WTC11 (cell line): ENCODE measurements around the gene OR1L6. TPM values are rescaled to one million over a fixed set of nuclear protein-coding genes. Genes with fewer than 3 reads are reported as not detected.

ENCODE experiments used
- ATAC-seq: fragments of 200-7000 bp; cut with Tn5 transposase; 2 replicates; pipeline ENCODE4 v1.10.0; 2021; ENCODE audit warnings: mild to moderate bottlenecking, moderate library complexity
- CTCF ChIA-PET: fragments of 300-600 bp; sonication (Branson Sonifier 250); formaldehyde crosslinking; loops from one replicate; lab custom pipeline; 2021; ENCODE audit warnings: antibody characterized with exemption; lab: Charles Lee
- POLR2A ChIA-PET: fragments of 350-600 bp; sonication (Branson Sonifier 250); formaldehyde crosslinking; loops from one replicate; lab custom pipeline; 2021; ENCODE audit warnings: antibody characterized with exemption; lab: Charles Lee
- DNase-seq: peaks from one replicate; pipeline ENCODE4 v3.0.0; 2021; ENCODE audit warnings: low spot score
- H3K27ac Mint-ChIP-seq: 2 replicates; pipeline ENCODE4 v1.8.0; 2021; ENCODE audit warnings: mixed read lengths
- H3K27me3 Mint-ChIP-seq: 2 replicates; pipeline ENCODE4 v1.8.0; 2021; ENCODE audit warnings: low read depth, mild to moderate bottlenecking, moderate library complexity, mixed read lengths
- H3K36me3 Mint-ChIP-seq: 2 replicates; pipeline ENCODE4 v1.8.0; 2021; ENCODE audit warnings: mixed read lengths
- H3K4me1 Mint-ChIP-seq: 2 replicates; pipeline ENCODE4 v1.8.0; 2022; ENCODE audit warnings: mixed read lengths
- H3K4me3 Mint-ChIP-seq: 2 replicates; pipeline ENCODE4 v1.8.0; 2021; ENCODE audit warnings: mild to moderate bottlenecking, moderate library complexity, mixed read lengths
- H3K9me3 Mint-ChIP-seq: 2 replicates; pipeline ENCODE4 v1.8.0; 2021; ENCODE audit warnings: mixed read lengths
- AFF4 ChIP-seq: sonication (generic); formaldehyde crosslinking; IDR thresholded peaks from 2 replicates; pipeline ENCODE4 v1.8.1; 2023; ENCODE audit warnings: mild to moderate bottlenecking, missing genetic modification reagents, borderline replicate concordance
- CBFB ChIP-seq: sonication (generic); formaldehyde crosslinking; IDR thresholded peaks from 2 replicates; pipeline ENCODE4 v1.8.1; 2022; ENCODE audit warnings: mild to moderate bottlenecking, low read depth, missing genetic modification reagents
- CREB1 ChIP-seq: sonication (generic); formaldehyde crosslinking; IDR thresholded peaks from 2 replicates; pipeline ENCODE4 v1.8.0; 2023; ENCODE audit warnings: mild to moderate bottlenecking, missing genetic modification reagents
- ELF4 ChIP-seq: sonication (generic); formaldehyde crosslinking; IDR thresholded peaks from 2 replicates; pipeline ENCODE4 v1.8.1; 2022; ENCODE audit warnings: low read depth, mild to moderate bottlenecking, moderate library complexity, missing genetic modification reagents
- FOXK1 ChIP-seq: sonication (generic); formaldehyde crosslinking; IDR thresholded peaks from 2 replicates; pipeline ENCODE4 v1.8.0; 2022; ENCODE audit warnings: mild to moderate bottlenecking, moderate library complexity, missing genetic modification reagents
- GABPB1 ChIP-seq: sonication (generic); formaldehyde crosslinking; IDR thresholded peaks from 2 replicates; pipeline ENCODE4 v1.8.1; 2023; ENCODE audit warnings: mild to moderate bottlenecking, missing genetic modification reagents
- MYBL2 ChIP-seq: sonication (generic); formaldehyde crosslinking; IDR thresholded peaks from 2 replicates; pipeline ENCODE4 v1.8.1; 2023; ENCODE audit warnings: mild to moderate bottlenecking, moderate library complexity, missing genetic modification reagents
- NR2C2 ChIP-seq: sonication (generic); formaldehyde crosslinking; IDR thresholded peaks from 2 replicates; pipeline ENCODE4 v1.8.0; 2022; ENCODE audit warnings: mild to moderate bottlenecking, missing genetic modification reagents
- NR3C1 ChIP-seq: sonication (generic); formaldehyde crosslinking; conservative IDR thresholded peaks from 2 replicates; pipeline ENCODE4 v1.8.1; 2023; ENCODE audit warnings: low read depth, mild to moderate bottlenecking, missing genetic modification reagents
- OVOL2 ChIP-seq: fragments of 250-450 bp; sonication (Bioruptor Pico); IDR thresholded peaks from 2 replicates; pipeline ENCODE4 v1.9.0; 2021; ENCODE audit warnings: mild to moderate bottlenecking, borderline replicate concordance
- RELA ChIP-seq: sonication (generic); formaldehyde crosslinking; IDR thresholded peaks from 2 replicates; pipeline ENCODE4 v1.8.1; 2022; ENCODE audit warnings: missing genetic modification reagents, mild to moderate bottlenecking, borderline replicate concordance
- SMAD4 ChIP-seq: sonication (generic); formaldehyde crosslinking; IDR thresholded peaks from 2 replicates; pipeline ENCODE4 v1.8.0; 2022; ENCODE audit warnings: mild to moderate bottlenecking, missing genetic modification reagents
- ZBTB43 ChIP-seq: sonication (generic); formaldehyde crosslinking; IDR thresholded peaks from 2 replicates; pipeline ENCODE4 v1.8.1; 2023; ENCODE audit warnings: mild to moderate bottlenecking, missing genetic modification reagents
- ZNF138 ChIP-seq: sonication (generic); formaldehyde crosslinking; conservative IDR thresholded peaks from 2 replicates; pipeline ENCODE4 v1.8.1; 2022; ENCODE audit warnings: mild to moderate bottlenecking, moderate library complexity, missing genetic modification reagents
- ZNF232 ChIP-seq: sonication (generic); formaldehyde crosslinking; IDR thresholded peaks from 2 replicates; pipeline ENCODE4 v1.8.0; 2022; ENCODE audit warnings: mild to moderate bottlenecking, missing genetic modification reagents
- ZNF281 ChIP-seq: sonication (generic); formaldehyde crosslinking; IDR thresholded peaks from 2 replicates; pipeline ENCODE4 v1.8.0; 2023; ENCODE audit warnings: mild to moderate bottlenecking, missing genetic modification reagents
- ZNF317 ChIP-seq: sonication (generic); formaldehyde crosslinking; IDR thresholded peaks from 2 replicates; pipeline ENCODE4 v1.8.1; 2023; ENCODE audit warnings: low read depth, mild to moderate bottlenecking, moderate library complexity, missing genetic modification reagents, borderline replicate concordance
- ZNF671 ChIP-seq: fragments of 250-450 bp; sonication (Bioruptor Pico); IDR thresholded peaks from 2 replicates; pipeline ENCODE4 v1.8.0; 2021; ENCODE audit warnings: mild to moderate bottlenecking
- total RNA-seq: library from RNA; stranded (reverse); gene quantifications from 3 replicates; pipeline ENCODE4 v1.2.3, GENCODE V29; 2021
- TF ChIP-seq, protein P1 (sequence below): fragments of 250-450 bp; sonication (Bioruptor Pico); IDR thresholded peaks from 2 replicates; pipeline ENCODE4 v1.9.0; 2021; ENCODE audit warnings: mild to moderate bottlenecking, borderline replicate concordance
- TF ChIP-seq, protein P2 (sequence below): sonication (generic); formaldehyde crosslinking; IDR thresholded peaks from 2 replicates; pipeline ENCODE4 v1.8.0; 2022; ENCODE audit warnings: mild to moderate bottlenecking, missing genetic modification reagents
- TF ChIP-seq, protein P3 (sequence below): fragments of 250-450 bp; sonication (Bioruptor Pico); IDR thresholded peaks from 2 replicates; pipeline ENCODE4 v1.8.0; 2021; ENCODE audit warnings: mild to moderate bottlenecking

Gene OR1L6
- total RNA-seq, 1 experiment from 2014 or later, result not detected

GRCh38 chr9:122788831-122789230, 46.7 kb downstream of the OR1L6 start, which contains the start of gene OR5C1:
Gene OR5C1 (plus strand): TSS chr9:122788933. CDS start chr9:122788933, 0 bp downstream.
- Mint-ChIP-seq H3K36me3 (peaks cover 17% of the 10 kb centered on the region), H3K27ac (no peak within 1 kb of the TSS), H3K27me3 (peaks cover under 1% of the 10 kb centered on the region; the same call in 1 of the 2 replicates), H3K4me3 (no peak within 1 kb of the TSS), H3K4me1 (no peaks in the 10 kb centered on the region), H3K9me3 (peaks cover 56% of the 10 kb centered on the region)
- ATAC-seq (no peak), DNase-seq (no peak)
- TF ChIP-seq ZNF671, result no peak
- no peak for TF ChIP-seq NR3C1
- no peak for TF ChIP-seq MYBL2
- TF ChIP-seq RELA (CRISPR knock-in tag), result no peak
- no peak for TF ChIP-seq ZNF281 (CRISPR knock-in tag)
- TF ChIP-seq, protein P1, sequence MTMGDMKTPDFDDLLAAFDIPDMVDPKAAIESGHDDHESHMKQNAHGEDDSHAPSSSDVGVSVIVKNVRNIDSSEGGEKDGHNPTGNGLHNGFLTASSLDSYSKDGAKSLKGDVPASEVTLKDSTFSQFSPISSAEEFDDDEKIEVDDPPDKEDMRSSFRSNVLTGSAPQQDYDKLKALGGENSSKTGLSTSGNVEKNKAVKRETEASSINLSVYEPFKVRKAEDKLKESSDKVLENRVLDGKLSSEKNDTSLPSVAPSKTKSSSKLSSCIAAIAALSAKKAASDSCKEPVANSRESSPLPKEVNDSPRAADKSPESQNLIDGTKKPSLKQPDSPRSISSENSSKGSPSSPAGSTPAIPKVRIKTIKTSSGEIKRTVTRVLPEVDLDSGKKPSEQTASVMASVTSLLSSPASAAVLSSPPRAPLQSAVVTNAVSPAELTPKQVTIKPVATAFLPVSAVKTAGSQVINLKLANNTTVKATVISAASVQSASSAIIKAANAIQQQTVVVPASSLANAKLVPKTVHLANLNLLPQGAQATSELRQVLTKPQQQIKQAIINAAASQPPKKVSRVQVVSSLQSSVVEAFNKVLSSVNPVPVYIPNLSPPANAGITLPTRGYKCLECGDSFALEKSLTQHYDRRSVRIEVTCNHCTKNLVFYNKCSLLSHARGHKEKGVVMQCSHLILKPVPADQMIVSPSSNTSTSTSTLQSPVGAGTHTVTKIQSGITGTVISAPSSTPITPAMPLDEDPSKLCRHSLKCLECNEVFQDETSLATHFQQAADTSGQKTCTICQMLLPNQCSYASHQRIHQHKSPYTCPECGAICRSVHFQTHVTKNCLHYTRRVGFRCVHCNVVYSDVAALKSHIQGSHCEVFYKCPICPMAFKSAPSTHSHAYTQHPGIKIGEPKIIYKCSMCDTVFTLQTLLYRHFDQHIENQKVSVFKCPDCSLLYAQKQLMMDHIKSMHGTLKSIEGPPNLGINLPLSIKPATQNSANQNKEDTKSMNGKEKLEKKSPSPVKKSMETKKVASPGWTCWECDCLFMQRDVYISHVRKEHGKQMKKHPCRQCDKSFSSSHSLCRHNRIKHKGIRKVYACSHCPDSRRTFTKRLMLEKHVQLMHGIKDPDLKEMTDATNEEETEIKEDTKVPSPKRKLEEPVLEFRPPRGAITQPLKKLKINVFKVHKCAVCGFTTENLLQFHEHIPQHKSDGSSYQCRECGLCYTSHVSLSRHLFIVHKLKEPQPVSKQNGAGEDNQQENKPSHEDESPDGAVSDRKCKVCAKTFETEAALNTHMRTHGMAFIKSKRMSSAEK (CRISPR knock-in tag), result no peak
- no peak for TF ChIP-seq AFF4 (CRISPR knock-in tag)
- TF ChIP-seq ZNF232 (CRISPR knock-in tag), result no peak
- no peak for TF ChIP-seq CBFB (CRISPR knock-in tag)
- no peak for TF ChIP-seq SMAD4 (CRISPR knock-in tag)
- no peak for TF ChIP-seq NR2C2 (CRISPR knock-in tag)
- no peak for TF ChIP-seq CREB1 (CRISPR knock-in tag)
- no peak for TF ChIP-seq FOXK1
- no peak for TF ChIP-seq GABPB1 (CRISPR knock-in tag)
- ChIA-PET POLR2A (no interaction called here), CTCF (no interaction called here)

GRCh38 chr9:122789256-122790046, 47.3 kb downstream of the OR1L6 start:
- H3K4me1 Mint-ChIP-seq, result no peaks in the 10 kb centered on the region
- peaks cover 58% of the 10 kb centered on the region for H3K9me3 Mint-ChIP-seq
- peaks cover 4% of the 10 kb centered on the region; the same call in 1 of the 2 replicates for H3K27me3 Mint-ChIP-seq
- H3K4me3 Mint-ChIP-seq, result no peak overlapping the region
- ATAC-seq, result no peak
- POLR2A ChIA-PET, result no interaction called here
- no peak overlapping the region for H3K27ac Mint-ChIP-seq
- peaks cover 19% of the 10 kb centered on the region for H3K36me3 Mint-ChIP-seq
- no peak for DNase-seq
- CTCF ChIA-PET, result interaction anchor here (1.3 kb wide), 1 partner anchor 291 kb away, joined by 3 read pairs; no protein-coding TSS in a partner anchor
- TF ChIP-seq OVOL2 (CRISPR knock-in tag), result no peak
- TF ChIP-seq, protein P2, sequence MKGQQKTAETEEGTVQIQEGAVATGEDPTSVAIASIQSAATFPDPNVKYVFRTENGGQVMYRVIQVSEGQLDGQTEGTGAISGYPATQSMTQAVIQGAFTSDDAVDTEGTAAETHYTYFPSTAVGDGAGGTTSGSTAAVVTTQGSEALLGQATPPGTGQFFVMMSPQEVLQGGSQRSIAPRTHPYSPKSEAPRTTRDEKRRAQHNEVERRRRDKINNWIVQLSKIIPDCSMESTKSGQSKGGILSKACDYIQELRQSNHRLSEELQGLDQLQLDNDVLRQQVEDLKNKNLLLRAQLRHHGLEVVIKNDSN (CRISPR knock-in tag), result no peak
- TF ChIP-seq ZNF317, result no peak
- no peak for TF ChIP-seq ZBTB43 (CRISPR knock-in tag)
- no peak for TF ChIP-seq ELF4 (CRISPR knock-in tag)
- no peak for TF ChIP-seq NR3C1
- TF ChIP-seq, protein P3, sequence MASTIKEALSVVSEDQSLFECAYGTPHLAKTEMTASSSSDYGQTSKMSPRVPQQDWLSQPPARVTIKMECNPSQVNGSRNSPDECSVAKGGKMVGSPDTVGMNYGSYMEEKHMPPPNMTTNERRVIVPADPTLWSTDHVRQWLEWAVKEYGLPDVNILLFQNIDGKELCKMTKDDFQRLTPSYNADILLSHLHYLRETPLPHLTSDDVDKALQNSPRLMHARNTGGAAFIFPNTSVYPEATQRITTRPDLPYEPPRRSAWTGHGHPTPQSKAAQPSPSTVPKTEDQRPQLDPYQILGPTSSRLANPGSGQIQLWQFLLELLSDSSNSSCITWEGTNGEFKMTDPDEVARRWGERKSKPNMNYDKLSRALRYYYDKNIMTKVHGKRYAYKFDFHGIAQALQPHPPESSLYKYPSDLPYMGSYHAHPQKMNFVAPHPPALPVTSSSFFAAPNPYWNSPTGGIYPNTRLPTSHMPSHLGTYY (CRISPR knock-in tag), result no peak
- TF ChIP-seq ZNF138 (CRISPR knock-in tag), result no peak
